Stimulated activated naive CD8-positive, alpha-beta T cell treated with anti-CD3 and anti-CD28 coated beads, Interleukin-15, Interleukin-2, amounts not matched to agents 100 ng/mL and 50 ng/mL, for 24 hours (primary cell): ENCODE results near the gene TBC1D22A.
A peak's percentile ranks its signal among the peaks of the same experiment; 100 is the strongest.

ENCODE experiments used
- H3K27ac Mint-ChIP-seq: one replicate; pipeline ENCODE4 v1.8.0; 2021; ENCODE audit warnings: mild to moderate bottlenecking, mixed read lengths
- H3K27me3 Mint-ChIP-seq: one replicate; pipeline ENCODE4 v1.8.0; 2021; ENCODE audit warnings: mixed read lengths
- H3K36me3 Mint-ChIP-seq: one replicate; pipeline ENCODE4 v1.8.0; 2021; ENCODE audit warnings: low read depth, mixed read lengths
- H3K4me1 Mint-ChIP-seq: one replicate; pipeline ENCODE4 v1.8.0; 2021; ENCODE audit warnings: low read depth, mixed read lengths
- H3K4me3 Mint-ChIP-seq: one replicate; pipeline ENCODE4 v1.8.0; 2021; ENCODE audit warnings: mild to moderate bottlenecking, mixed read lengths
- H3K9me3 Mint-ChIP-seq: one replicate; pipeline ENCODE4 v1.8.0; 2021; ENCODE audit warnings: mixed read lengths

Gene TBC1D22A

DNA sequence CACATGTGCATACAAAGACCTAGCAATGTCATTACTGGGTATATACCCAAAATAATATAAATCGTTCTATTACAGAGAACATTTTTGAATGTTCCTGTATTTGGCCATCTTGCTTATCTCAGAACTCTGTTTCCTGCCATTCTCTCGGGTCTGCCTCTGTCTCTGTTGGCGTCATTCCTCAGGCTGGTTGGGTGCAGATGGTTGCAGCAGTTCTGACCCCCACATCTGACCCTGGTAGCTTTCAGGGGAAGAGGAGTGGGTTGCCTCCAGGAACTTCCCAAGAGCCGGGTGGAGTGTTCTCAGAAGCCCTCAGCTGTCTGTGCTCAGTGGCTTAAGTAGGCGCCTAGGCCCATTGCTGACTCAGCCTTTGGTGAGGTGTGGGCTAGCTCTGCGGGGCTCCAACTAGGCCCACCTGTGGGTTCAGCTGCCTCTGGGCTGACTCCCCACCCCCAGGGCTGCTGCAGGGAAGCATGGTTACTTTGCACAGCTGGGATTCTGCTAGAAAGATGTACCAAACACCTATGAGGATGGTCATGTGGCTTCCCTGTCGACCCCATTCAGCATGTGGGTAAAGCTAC is 114.0 kb downstream of the TBC1D22A start:
- Mint-ChIP-seq H3K4me3 (no peak overlapping the region), H3K4me1 (peaks cover 18% of the 10 kb centered on the region), H3K27me3 (no peaks in the 10 kb centered on the region), H3K36me3 (peaks cover 21% of the 10 kb centered on the region), H3K9me3 (peaks cover 7% of the 10 kb centered on the region), H3K27ac (no peak overlapping the region)

DNA sequence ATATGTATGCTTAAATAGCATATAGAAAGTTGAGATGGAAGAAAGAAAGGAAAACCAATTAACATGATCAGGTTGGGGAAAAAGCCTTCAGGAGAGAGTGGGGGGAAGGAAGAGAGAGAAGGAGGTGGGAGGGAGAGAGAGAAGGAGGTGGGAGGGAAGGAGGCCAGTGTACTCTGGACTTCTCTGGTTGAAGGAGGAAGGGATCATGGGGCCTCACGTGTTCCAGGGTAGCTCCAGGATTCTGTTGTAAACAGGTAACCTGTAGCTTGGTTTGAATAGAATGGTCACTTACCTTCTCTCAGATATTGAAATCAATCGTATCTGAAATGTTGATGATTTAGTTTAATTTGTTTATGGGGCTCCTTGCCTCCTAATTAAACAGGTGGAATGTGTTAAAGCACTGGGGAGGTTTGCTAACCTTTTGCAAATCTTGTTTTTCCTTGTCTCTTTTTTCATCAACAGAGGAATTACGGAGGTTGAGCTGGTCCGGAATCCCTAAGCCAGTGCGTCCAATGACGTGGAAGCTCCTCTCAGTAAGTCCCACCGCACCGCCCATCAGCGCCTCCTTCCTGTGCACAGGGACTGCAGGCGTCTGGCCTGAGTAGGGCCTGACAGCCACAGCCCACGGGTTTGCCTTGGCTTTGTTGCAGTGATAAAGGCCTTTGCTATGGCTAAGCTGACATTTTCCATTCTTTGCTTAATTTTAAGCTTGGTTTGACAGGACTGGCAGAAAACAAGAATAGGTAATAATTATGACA is 115.9 kb downstream of the TBC1D22A start:
- no peak overlapping the region for H3K4me3 Mint-ChIP-seq
- no peaks in the 10 kb centered on the region for H3K27me3 Mint-ChIP-seq
- H3K4me1 Mint-ChIP-seq = peaks cover 20% of the 10 kb centered on the region
- H3K9me3 Mint-ChIP-seq = no peaks in the 10 kb centered on the region
- peak overlapping the region; percentile 73 for H3K27ac Mint-ChIP-seq
- peaks cover 10% of the 10 kb centered on the region for H3K36me3 Mint-ChIP-seq

DNA sequence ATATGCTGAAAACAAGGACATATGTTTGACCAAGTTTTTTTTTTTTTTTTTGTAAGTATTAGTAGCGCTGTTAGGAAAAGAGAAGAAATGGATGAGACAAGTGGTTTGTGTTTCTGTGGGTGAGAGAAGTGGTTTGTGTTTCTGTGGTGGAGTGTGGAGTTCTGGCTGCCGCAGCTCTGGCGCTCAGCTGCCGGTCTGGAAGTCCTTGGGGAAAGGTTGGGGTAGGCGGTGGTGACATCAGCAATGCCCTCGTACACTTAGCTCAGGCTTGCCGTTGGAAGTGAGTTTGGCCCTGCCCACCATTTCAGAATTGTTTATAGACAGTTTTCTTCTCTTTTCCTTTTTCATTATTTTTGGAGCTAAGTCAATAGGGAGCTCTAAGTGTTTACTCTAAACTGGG is 116.6 kb downstream of the TBC1D22A start:
- no peaks in the 10 kb centered on the region for H3K9me3 Mint-ChIP-seq
- peaks cover 19% of the 10 kb centered on the region for H3K4me1 Mint-ChIP-seq
- peaks cover 10% of the 10 kb centered on the region for H3K36me3 Mint-ChIP-seq

DNA sequence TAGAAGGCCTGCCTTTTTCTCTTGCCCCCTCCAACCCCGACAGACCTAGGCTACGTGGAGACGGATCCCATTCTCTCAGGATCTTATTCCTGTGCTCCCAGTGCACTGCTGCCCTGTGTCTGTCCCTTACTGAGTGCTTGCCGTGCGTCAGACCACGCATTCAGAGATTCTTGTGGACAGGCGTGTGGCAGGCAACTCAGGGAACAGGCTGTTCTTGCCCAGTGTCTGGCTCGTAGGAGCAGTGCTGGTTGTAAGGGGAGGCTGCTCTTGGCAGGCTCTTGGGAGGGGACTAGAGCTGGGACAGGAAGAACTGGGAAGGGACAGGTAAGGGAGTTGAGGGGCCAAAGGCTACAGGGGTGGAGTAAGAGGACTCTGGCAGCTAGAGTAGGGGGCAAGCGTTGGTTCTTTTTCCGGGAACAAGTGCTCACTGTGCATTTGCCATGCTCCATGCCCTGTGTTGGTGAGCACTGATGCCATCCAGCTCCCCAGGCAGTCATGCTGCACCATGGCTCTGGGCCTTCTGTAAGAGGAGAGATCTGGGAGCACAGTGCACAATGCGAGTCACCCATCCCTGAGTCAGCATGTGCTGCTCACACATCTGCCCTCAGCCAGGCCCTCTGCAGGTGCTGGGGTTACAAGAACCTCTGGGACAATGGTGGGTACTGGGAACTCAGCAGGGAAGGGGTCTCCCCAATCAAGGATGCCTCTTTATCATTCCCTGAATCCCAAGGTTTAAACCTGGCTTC is 119.1 kb downstream of the TBC1D22A start:
- Mint-ChIP-seq H3K4me3 (no peak overlapping the region), H3K27ac (peak overlapping the region; percentile 47), H3K36me3 (peaks cover 15% of the 10 kb centered on the region), H3K27me3 (no peaks in the 10 kb centered on the region), H3K4me1 (peaks cover 17% of the 10 kb centered on the region), H3K9me3 (no peaks in the 10 kb centered on the region)

More for the DNA sequence above, 116.6 kb downstream of the TBC1D22A start:
- Mint-ChIP-seq H3K27ac (no peak overlapping the region), H3K27me3 (no peaks in the 10 kb centered on the region), H3K4me3 (no peak overlapping the region)

DNA sequence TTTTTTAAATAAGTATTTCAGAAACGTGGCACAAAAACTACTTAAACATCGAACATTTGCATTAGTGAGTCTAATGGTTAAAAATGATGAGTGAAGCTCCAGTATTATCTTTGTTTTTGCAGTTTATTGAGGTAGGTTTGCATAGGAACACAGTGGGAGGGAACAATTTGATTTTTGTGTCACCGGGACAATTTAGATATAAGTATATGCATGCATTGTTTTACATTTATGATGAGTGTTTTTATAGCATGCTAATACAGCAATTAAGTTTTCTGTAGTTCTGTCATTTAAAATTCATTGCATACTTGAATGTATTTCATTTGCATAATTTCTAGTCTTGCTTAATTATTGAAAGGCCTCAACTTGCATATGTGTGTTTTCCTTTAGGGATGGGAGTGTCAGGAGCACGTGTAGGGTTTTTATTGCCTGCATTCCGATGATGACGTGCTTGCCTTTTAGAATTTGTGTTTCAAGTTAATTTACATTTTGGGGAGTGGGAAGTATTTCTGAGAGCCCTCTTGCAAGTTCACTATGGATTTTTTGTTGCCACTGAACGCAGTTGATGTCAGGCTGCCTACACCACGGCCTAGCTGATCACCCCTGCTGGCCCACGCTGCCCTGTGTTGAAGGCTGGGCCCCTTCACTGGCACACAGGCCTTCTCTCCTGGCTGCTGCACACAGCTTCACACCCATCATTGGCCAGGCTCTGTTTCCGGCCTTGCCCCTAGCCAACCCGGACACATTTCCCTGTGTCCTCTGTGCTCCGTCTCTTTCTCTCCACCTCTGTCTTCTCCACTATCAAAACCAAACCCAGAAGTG is 120.9 kb downstream of the TBC1D22A start:
- Mint-ChIP-seq H3K27me3 (no peaks in the 10 kb centered on the region), H3K9me3 (no peaks in the 10 kb centered on the region), H3K4me1 (peaks cover 6% of the 10 kb centered on the region), H3K27ac (peak overlapping the region; percentile 10), H3K4me3 (no peak overlapping the region), H3K36me3 (peaks cover 22% of the 10 kb centered on the region)

DNA sequence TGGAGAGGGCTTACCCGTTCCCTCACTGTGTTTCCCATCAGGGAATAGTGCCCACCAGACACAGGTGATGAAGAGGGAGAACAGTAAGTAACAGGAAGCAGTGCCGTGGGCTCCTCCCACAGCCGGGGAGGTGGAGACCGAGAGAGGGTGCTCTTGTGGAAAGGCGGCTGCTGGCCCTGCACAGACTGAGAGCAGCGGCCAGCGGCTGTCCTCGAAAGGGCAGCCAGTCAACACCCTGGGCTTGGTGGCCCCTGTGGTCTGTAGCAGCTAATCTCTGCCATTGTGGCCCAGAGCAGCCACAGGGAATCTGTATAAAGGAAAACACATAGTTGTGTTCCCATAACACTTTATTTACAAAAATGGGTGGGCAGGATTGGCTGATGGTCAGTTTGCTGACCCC is 121.9 kb downstream of the TBC1D22A start:
- Mint-ChIP-seq H3K27ac (no peak overlapping the region), H3K4me3 (no peak overlapping the region), H3K9me3 (no peaks in the 10 kb centered on the region), H3K27me3 (no peaks in the 10 kb centered on the region), H3K36me3 (peaks cover 15% of the 10 kb centered on the region), H3K4me1 (peaks cover 6% of the 10 kb centered on the region)

DNA sequence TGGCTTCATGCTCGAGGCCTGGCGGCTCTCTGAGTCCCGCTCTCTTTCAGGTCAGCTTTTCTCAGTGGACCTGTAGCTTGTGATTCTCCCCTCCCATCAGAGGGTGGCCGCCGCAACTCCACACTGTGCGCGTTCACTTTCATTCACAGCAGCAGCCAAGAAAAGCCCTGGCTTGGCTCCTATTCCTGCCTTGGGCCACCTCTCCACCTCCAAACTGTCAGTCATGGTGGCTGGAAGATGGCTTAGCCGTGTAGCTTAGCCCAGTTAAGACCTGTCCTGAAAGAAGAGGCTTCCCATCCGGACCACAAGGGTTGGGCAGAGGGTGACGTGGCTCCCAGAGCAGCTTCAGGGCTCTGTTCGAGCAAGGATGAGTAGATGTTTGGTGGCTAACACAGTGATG is 125.5 kb downstream of the TBC1D22A start:
- peaks cover 27% of the 10 kb centered on the region for H3K36me3 Mint-ChIP-seq
- no peak overlapping the region for H3K27ac Mint-ChIP-seq
- H3K4me1 Mint-ChIP-seq = no peaks in the 10 kb centered on the region
- H3K4me3 Mint-ChIP-seq = no peak overlapping the region
- no peaks in the 10 kb centered on the region for H3K9me3 Mint-ChIP-seq
- H3K27me3 Mint-ChIP-seq = no peaks in the 10 kb centered on the region

DNA sequence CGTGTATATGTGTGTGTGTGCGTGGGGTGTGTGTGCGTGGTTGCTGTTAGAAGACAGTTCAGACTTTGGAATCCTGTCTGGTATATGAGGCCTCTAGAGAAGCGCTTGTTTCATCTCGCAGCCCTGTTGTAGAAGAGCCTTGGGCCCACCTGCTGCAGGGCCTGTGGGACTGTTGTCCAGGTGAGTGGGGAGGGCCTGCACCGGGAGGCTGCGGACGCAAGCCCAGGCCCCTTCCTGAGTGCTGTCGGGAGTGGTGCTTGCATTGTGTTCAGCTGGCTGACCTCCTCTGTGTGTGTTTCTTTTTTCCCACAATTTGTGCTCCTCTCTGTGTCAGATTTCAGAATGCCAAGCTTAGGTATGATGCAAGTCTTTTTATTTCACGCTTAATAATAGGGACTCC is 128.4 kb downstream of the TBC1D22A start:
- Mint-ChIP-seq H3K27me3 (no peaks in the 10 kb centered on the region), H3K27ac (no peak overlapping the region), H3K36me3 (peaks cover 46% of the 10 kb centered on the region), H3K9me3 (no peaks in the 10 kb centered on the region), H3K4me3 (no peak overlapping the region), H3K4me1 (peaks cover 3% of the 10 kb centered on the region)

DNA sequence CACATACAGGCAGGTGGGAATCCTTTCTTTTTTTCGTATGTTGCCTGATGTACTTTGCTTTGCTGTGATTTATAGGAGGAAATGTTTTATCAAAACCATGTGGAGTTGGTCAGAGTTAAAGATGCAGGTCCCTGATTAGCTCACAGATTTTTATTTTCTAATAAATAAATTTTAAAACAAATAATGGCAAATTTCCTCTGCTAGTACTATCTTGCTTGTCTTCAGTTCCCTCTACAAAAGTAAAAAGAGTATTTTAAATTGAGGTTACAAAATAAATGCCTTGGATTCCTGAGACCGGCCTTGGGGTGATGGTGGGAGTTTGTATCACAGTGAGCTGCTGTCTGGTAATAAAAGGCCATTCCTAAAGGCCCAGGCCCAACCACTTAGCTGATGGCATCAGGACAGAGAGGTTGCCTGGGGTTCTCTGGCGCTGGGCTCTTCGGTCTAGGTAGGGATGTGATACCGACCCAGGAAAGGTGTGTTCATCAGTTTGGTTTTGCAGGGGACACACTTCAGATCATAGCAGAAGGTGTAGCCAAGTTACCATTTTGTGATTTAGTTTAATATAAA is 129.0 kb downstream of the TBC1D22A start:
- no peak overlapping the region for H3K4me3 Mint-ChIP-seq
- peak overlapping the region; percentile 8 for H3K27ac Mint-ChIP-seq
- peaks cover 9% of the 10 kb centered on the region for H3K4me1 Mint-ChIP-seq
- H3K27me3 Mint-ChIP-seq = no peaks in the 10 kb centered on the region
- peaks cover 48% of the 10 kb centered on the region for H3K36me3 Mint-ChIP-seq
- H3K9me3 Mint-ChIP-seq = no peaks in the 10 kb centered on the region

DNA sequence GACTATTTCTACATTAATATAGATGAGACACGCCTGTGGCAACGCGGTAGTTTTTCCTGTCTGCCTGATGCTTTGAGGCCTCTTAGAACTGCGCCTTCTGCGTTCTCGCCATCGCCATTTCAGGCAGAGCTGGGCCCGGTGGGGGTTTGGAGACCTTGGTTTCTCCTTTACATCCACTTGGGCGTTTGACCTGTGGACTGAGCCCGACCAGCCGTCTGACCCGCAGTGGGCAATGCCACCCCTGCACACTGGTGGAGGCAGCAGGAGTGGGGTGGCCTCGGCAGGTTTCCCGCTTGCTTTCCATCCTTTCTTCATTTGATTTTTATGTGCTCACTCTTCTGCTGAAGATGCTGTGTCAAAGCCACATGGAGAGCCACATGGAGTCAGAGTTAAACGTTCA is 130.4 kb downstream of the TBC1D22A start:
- Mint-ChIP-seq H3K27ac (no peak overlapping the region), H3K4me1 (peaks cover 14% of the 10 kb centered on the region), H3K36me3 (peaks cover 50% of the 10 kb centered on the region)

DNA sequence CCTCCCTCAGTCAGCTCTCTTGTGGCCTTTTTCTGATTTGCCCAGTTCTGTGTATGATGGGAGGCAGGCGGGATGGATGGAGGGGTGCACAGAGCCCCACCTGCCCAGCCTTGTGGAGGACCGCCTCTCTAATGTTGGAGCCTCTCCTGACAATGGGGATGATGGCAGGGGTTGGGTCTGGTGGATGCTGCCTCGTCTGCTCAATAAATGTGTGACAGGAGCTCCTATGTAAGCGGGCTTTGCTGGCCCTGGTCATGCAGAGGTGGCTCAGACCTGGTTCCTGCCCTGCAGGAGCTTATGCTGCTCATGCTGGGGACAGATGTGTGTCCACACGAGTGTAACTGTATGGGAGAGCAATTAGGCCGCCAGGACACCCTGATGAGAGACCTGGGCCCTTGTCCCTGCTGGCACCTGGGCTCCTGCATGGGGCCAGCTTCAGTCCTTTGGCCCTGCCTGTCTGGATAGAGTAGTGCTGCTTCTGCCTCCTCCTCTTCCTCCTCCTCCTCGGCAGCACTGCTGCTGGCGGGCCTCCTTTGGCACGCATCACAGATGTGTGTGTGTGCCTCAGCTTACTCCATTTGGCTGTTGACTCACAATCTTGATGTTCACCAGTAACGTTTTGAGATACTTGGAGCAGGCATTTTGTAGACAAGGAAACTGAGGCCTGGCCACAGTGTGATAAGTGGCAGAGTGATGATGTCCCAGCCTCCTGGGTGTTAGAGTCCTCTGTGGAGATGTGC is 131.0 kb downstream of the TBC1D22A start:
- Mint-ChIP-seq H3K36me3 (peaks cover 54% of the 10 kb centered on the region), H3K4me1 (peaks cover 14% of the 10 kb centered on the region), H3K9me3 (no peaks in the 10 kb centered on the region), H3K27ac (no peak overlapping the region), H3K4me3 (no peak overlapping the region), H3K27me3 (no peaks in the 10 kb centered on the region)

More for the DNA sequence above, 130.4 kb downstream of the TBC1D22A start:
- no peak overlapping the region for H3K4me3 Mint-ChIP-seq
- H3K27me3 Mint-ChIP-seq = no peaks in the 10 kb centered on the region
- no peaks in the 10 kb centered on the region for H3K9me3 Mint-ChIP-seq

DNA sequence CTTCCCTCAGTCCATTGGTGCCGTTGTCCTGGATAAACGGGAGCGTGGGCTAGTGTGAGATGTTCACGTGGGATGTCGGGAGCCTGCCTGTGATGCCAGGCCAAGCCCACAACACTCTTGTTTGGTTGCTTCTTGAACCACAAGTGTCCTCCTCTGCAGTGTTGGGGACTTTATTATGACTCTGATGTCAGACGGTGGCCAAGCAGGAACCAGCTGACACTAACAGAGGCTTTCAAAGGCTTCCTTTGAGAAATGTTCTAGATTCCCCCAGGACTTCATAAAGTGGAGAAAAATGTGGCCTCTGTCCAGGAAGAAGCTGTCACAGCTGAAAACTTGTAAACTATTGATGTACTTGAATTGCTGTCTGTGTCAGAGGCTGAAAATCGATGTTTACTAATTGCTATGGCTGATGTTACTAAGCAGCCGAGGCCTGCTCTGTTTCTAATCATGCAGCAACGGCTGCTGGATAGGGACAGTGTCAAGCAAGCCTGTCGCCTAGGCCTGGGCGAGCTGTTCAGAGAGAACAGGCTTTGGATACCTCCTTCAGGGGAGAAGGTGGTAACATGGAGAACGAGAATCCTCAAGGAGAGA is 131.7 kb downstream of the TBC1D22A start:
- Mint-ChIP-seq H3K27me3 (no peaks in the 10 kb centered on the region), H3K36me3 (peaks cover 59% of the 10 kb centered on the region), H3K27ac (peak overlapping the region; percentile 24)

DNA sequence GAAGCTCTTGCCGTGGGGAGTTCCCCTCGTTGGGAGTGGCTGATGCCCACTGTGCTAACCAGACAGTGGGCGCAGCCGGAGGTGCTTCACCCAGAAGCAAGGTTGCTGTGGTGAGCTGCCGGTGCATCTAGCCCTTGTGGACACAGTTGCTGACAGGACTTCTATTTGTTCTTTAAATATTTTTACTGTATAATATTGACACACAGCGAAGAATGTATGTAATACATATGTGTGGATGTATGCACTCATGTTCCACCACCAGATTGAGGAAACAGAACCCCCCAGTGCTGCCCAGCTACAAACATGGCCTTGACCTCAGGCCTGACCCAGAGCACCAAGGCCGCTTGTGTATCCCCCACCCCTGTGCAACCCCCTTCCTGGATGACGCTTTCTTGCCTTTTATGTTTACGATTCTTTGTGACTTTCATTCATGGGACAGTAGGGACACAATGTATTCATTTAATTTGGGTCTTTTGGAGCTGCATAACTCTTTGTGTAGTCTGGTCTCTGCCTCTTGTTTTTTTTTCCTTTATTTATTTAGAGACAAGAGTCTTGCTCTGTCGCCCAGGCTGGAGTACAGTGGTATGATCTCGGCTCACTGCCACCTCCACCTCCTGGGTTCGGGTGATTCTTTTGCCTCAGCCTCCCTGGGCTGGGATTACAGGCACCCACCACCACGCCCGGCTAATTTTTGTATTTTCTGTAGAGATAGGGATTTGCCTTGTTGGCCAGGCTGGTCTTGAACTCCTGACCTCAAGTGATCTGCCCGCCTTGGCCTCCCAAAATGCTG is 132.6 kb downstream of the TBC1D22A start:
- Mint-ChIP-seq H3K36me3 (peaks cover 59% of the 10 kb centered on the region), H3K4me1 (peaks cover 14% of the 10 kb centered on the region), H3K27me3 (no peaks in the 10 kb centered on the region), H3K9me3 (no peaks in the 10 kb centered on the region), H3K27ac (no peak overlapping the region), H3K4me3 (no peak overlapping the region)

More for the DNA sequence above, 131.7 kb downstream of the TBC1D22A start:
- Mint-ChIP-seq H3K4me1 (peaks cover 14% of the 10 kb centered on the region), H3K4me3 (no peak overlapping the region), H3K9me3 (no peaks in the 10 kb centered on the region)
